HG03469 (cell line): ENCODE measurements around the gene PDK3.

ENCODE experiments used
- ATAC-seq: cut with Tn5 transposase; IDR thresholded peaks from one replicate; pipeline ENCODE4 v1.9.1; 2021; ENCODE audit warnings: mild to moderate bottlenecking, moderate library complexity, moderate number of reproducible peaks; ENCODE audit not compliant: unreplicated experiment

PDK3 gene

DNA sequence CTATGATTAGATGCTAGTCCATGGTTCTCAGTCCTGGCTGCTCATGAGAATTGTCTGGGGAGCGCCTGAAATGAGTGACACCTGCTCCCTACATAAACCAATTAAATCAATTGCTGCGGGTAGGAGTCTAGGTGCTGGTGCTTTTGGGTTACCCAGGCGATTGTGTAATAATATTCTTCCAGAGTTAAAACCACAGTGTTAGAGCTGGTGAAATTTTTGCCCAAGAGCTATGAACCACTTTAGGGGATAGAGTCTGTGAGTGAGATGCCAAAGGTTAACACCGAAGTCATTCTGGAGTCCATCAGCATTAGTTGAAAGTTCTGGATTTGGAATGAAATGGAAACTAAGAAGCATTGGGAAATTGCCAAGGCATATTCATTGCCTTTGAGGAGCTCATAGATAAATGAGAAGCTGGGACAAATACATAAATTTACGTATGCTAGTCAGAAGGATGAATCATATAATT, 15.3 kb downstream of the PDK3 start:
- peak; percentile 19 for ATAC-seq

DNA sequence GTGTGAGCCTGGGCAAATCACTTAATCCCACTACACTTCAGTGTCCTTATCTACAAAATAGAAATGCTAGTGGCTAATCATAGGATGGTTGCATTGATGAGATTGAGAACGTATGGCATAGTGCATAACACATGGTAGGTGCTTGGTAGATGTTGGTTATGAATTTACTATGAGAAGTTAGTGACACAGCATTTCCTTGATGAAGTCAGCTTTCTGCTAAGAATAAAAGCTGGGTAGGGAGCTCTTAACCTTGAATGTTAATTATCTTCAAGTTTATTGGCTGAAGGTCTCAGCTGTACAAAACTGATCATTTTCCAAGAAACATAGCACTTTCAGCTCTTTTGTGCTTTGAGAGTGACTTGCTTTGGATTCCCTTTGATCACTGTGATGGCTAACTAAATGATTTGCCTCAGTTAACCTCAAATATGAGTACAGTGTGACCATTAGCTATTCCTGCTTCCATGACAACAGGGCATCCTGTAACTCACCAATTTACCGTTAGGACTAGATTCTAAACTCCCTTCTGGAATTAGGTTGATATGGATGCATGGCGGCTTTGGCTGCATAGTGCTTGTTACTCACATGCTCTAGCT, 17.8 kb downstream of the PDK3 start:
- no peak for ATAC-seq

GRCh38 chrX:24483596-24483995, 18.5 kb downstream of the PDK3 start:
- ATAC-seq: no peak

- no peak for ATAC-seq
Observed at GRCh38 chrX:24485323-24485722, 20.2 kb downstream of the PDK3 start.

- no peak for ATAC-seq
Observed at GRCh38 chrX:24485976-24486680, 21.0 kb downstream of the PDK3 start.

- no peak for ATAC-seq
Observed at GRCh38 chrX:24487571-24487970, 22.5 kb downstream of the PDK3 start.

GRCh38 chrX:24491741-24492140, 26.7 kb downstream of the PDK3 start:
- ATAC-seq: no peak

- ATAC-seq: no peak
Observed at GRCh38 chrX:24493740-24494581, 28.9 kb downstream of the PDK3 start.

GRCh38 chrX:24494647-24495075, 29.6 kb downstream of the PDK3 start:
- ATAC-seq: no peak

GRCh38 chrX:24495700-24496099, 30.6 kb downstream of the PDK3 start:
- no peak for ATAC-seq

DNA sequence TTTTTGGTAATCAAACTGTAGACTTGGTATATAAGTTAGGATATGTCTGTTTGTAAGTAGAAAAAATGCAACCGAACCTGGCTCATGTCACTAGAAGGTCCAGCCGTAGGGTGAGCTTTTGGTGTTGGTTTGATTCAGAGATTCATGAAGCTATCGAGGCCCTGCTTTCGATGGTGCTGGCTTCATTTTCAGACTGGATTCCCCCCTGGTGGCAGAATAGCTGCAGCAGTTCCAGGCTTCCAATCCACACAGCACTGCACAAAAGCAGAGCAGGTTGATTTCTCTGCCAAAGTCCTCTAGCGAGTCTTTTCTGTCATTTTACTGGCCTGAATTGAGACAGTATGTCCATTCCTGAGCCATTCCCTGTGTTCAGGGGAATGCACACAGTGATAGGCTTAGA, 33.1 kb downstream of the PDK3 start:
- ATAC-seq: no peak

DNA sequence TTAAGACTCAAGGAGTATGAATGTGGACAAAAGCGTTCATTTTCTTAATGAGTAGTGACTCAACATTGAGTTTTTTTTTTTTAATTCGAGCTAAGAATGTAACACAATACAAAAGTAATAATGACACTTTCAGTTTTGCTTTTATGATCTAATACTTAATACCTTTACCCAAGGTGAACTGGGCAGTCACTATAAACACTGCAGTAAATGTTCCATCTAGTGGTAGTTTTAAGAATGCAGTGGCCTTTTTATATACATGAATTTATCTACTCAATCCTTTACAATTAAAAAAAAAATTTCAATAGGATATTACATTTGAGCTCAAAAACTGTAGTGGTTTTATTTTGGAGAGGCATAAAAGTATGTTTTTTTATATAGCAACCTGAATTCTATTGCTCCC, 33.9 kb downstream of the PDK3 start:
- ATAC-seq: no peak

DNA sequence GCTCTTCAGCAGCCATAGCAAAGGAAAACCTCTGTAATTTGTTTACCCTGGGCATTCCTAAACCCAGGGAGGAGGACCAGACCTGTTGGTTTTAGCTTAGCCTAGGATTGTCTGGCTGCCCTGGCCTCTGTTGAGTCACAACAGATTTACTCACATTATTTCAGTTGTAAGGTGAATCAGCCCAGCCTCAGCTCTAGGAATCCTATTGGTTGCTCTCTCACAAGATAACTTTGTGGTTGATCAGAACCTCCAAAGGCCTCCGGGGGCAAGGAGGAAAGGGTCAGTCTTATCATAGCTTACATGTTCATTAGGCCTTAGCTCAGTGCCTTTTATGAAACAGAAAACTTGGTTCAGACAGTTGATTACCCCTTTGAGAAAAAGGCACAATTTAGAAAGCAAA, 41.0 kb downstream of the PDK3 start:
- no peak for ATAC-seq

DNA sequence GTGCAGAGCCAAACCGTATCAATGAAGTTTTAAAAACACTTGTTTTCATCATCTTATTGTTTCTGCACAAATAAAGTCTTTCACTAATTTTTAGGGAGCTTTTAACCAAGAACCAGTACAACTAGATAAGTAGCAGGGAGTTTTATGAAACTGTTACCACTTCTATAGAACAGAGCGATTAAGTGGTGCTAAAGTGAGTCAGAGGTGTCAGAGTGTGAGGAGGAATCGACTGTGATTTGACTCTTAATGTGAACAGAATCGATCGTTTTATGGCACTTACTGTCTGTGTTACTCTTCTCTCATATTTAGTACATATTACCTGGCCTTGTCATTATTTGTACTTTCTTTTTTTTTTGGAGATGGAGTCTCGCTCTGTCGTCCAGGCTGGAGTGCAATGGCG, 43.3 kb downstream of the PDK3 start:
- no peak for ATAC-seq

- peak; percentile 96 for ATAC-seq
Observed at GRCh38 chrX:24513416-24513815, 48.3 kb downstream of the PDK3 start.

- ATAC-seq: no peak
Observed at GRCh38 chrX:24515447-24515846, 50.4 kb downstream of the PDK3 start.

GRCh38 chrX:24520472-24520871, 55.4 kb downstream of the PDK3 start:
- ATAC-seq: no peak

GRCh38 chrX:24525455-24525854, 60.4 kb downstream of the PDK3 start:
- ATAC-seq: no peak

DNA sequence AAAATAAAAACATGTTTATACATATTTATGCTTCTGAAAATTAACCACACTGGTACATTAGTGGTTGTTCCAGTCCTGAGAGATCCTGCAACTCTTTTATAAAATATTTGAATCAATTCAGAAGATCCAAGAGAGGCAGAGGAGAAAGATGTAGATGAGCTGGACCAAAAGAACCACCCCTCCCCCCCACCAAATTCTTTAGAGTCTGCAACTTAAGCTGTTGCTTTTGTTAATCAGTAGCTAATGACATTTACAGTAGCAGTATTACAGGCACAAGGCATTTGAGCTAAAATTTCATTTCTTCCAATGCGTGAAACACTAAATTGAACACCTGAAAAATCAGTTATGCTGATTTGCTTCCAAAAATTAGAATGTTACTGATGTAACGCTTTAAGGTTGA, 61.5 kb downstream of the PDK3 start:
- ATAC-seq: no peak

DNA sequence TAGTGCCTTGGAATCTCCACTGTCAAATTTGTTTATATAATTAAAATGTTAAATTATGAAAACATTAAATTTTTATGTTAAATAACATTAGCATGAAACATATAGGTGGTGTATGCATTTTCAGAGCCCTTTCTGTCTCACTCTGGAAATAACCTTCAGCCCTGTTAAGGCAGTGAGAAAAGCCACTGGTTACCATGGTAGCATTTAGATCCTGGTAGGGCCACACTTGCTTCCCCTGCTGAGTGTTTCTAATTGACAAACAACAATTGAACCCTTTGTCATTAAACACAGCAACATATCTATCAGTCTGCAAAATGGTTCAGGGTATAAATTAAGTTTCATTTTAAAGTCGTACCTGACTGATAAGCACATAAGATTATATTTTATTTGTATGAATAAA, 63.5 kb downstream of the PDK3 start:
- ATAC-seq: no peak

DNA sequence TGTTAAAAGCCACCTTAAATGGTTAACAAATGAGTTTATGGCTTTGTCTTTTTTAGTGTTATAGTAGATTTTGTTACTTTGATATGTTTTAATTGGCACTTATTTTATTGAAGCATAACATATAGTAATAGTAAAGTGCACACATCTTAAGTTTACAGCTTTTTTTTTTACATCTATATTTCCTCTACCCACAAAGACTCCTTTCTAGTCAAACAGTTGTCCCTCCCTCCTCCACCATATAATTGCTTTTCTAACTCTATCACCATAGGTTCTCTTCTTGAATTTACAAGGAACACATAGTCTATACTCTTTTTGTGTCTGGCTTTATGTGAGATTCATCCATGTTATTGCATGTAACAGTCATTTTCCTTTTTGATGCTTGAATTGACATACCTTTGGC, 71.5 kb downstream of the PDK3 start:
- ATAC-seq: no peak

DNA sequence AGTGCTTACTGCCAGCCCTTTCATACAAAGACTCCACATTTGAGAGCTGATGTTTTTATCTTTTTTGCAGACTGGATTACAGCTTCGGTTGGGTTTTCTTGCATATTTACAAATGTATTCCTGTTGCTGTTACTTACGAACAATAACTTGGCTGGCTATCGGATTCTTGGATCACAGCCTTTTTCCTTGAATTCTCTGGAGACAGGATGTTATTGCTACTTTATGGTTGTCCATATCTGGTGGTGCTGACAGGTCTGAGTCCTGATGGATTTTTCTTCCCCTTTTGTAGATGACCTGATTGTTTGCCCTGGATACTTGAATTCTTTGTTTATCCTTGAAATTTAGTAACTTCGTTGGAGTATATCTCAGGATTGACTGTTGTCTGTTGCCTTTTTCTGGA, 77.7 kb downstream of the PDK3 start:
- ATAC-seq: no peak
